SK-N-SH (cell line): ENCODE data around the gene SNRNP25. TPM values are rescaled to one million over a fixed set of nuclear protein-coding genes. Genes with fewer than 3 reads are reported as not detected.

ENCODE experiments used
- CTCF ChIA-PET: fragments of 300-600, 350-600 bp; formaldehyde crosslinking; extraction: SDS; loops from one replicate; lab custom pipeline; 2021; lab: Yijun Ruan, JAX
- POLR2A ChIA-PET: fragments of 350-600 bp; sonication (Branson Sonifier 250); formaldehyde crosslinking; extraction: SDS; loops from one replicate; lab custom pipeline; 2020; ENCODE audit warnings: antibody characterized with exemption, inconsistent platforms; lab: Yijun Ruan, JAX
- DNase-seq: peaks from one replicate; pipeline ENCODE4 v3.0.0; 2012
- H2AFZ ChIP-seq: fragments of 200-600 bp; sonication (generic); 2 replicates; pipeline ENCODE4 v1.8.1; 2016; ENCODE audit warnings: antibody characterized with exemption, mild to moderate bottlenecking, low read depth
- H3F3A ChIP-seq: fragments of 200-600 bp; sonication (generic); replicated peaks from 2 replicates; pipeline ENCODE3; 2016; ENCODE audit warnings: antibody characterized with exemption, mild to moderate bottlenecking; ENCODE audit not compliant: insufficient read depth
- H3K27ac ChIP-seq, 2 experiments: fragments of 200-500 bp in 1 of 2; fragments of 200-600 bp in 1 of 2; sonication (Bioruptor generic) in 1 of 2; sonication (generic), shearing (Covaris generic) in 1 of 2; 2 replicates each; pipeline versions ENCODE4 v1.5.1 to v1.6.1; 2014 to 2016; ENCODE audit warnings: low read depth in 2 of 2, inconsistent platforms in 1 of 2, low read length in 1 of 2, mild to moderate bottlenecking in 1 of 2, mixed read lengths in 1 of 2
- H3K27me3 ChIP-seq: fragments of 200-600 bp; sonication (generic), shearing (Covaris generic); 2 replicates; pipeline ENCODE4 v1.6.1; 2016; ENCODE audit warnings: mixed run types; ENCODE audit not compliant: insufficient read depth
- H3K36me3 ChIP-seq, 2 experiments: fragments of 200-500 bp in 1 of 2; fragments of 200-600 bp in 1 of 2; sonication (Bioruptor generic) in 1 of 2; sonication (generic) in 1 of 2; replicated peaks in 1 of 2; 2 replicates each; pipeline versions ENCODE3 to v1.5.1; 2014 to 2016; ENCODE audit warnings: low read length in 1 of 2, mild to moderate bottlenecking in 1 of 2; ENCODE audit not compliant: insufficient read depth in 2 of 2, control insufficient read depth in 1 of 2
- H3K4me1 ChIP-seq, 2 experiments: fragments of 200-500 bp in 1 of 2; fragments of 200-600 bp in 1 of 2; sonication (Bioruptor generic) in 1 of 2; sonication (generic), shearing (Covaris generic) in 1 of 2; 2 replicates each; pipeline versions ENCODE4 v1.5.1 to v1.6.1; 2014 to 2016; ENCODE audit warnings: low read depth in 1 of 2, low read length in 1 of 2, mixed run types in 1 of 2; ENCODE audit not compliant: insufficient read depth in 2 of 2, control insufficient read depth in 1 of 2
- H3K4me2 ChIP-seq: fragments of 200-600 bp; sonication (generic), shearing (Covaris generic); 2 replicates; pipeline ENCODE4 v1.6.1; 2017; ENCODE audit warnings: mixed run types
- H3K4me3 ChIP-seq, 2 experiments: fragments of 200-500 bp in 1 of 2; fragments of 200-600 bp in 1 of 2; sonication (Bioruptor generic) in 1 of 2; sonication (generic), shearing (Covaris generic) in 1 of 2; 2 replicates each; pipeline versions ENCODE4 v1.5.1 to v1.8.1; 2014 to 2016; ENCODE audit warnings: low read depth in 2 of 2, inconsistent platforms in 1 of 2, low read length in 1 of 2, mild to moderate bottlenecking in 1 of 2, mixed read lengths in 1 of 2, moderate library complexity in 1 of 2
- H3K79me2 ChIP-seq: fragments of 200-600 bp; sonication (generic); 2 replicates; pipeline ENCODE4 v1.8.1; 2017; ENCODE audit warnings: mild to moderate bottlenecking; ENCODE audit not compliant: insufficient read depth
- H3K9ac ChIP-seq: fragments of 200-600 bp; sonication (generic); 2 replicates; pipeline ENCODE4 v1.6.1; 2017; ENCODE audit warnings: mixed run types
- H3K9me2 ChIP-seq: fragments of 200-600 bp; sonication (generic); 2 replicates; pipeline ENCODE4 v1.6.1; 2017; ENCODE audit warnings: mixed run types
- H3K9me3 ChIP-seq: fragments of 200-600 bp; sonication (generic); 2 replicates; pipeline ENCODE4 v1.6.1; 2017; ENCODE audit warnings: mixed run types, mild to moderate bottlenecking, moderate library complexity
- H4K20me1 ChIP-seq: fragments of 200-600 bp; sonication (generic); 2 replicates; pipeline ENCODE4 v1.6.1; 2017; ENCODE audit warnings: mild to moderate bottlenecking, mixed run types; ENCODE audit not compliant: insufficient read depth
- CHD2 ChIP-seq: fragments of 150-350 bp; IDR thresholded peaks from 2 replicates; pipeline ENCODE4 v1.6.1; 2018; ENCODE audit warnings: low read length; ENCODE audit not compliant: partially characterized antibody
- ELF1 ChIP-seq: IDR thresholded peaks from 2 replicates; pipeline ENCODE4 v1.4.0; 2012
- FOSL2 ChIP-seq: IDR thresholded peaks from 2 replicates; pipeline ENCODE4 v1.4.0; 2012; ENCODE audit warnings: low read depth, mild to moderate bottlenecking, moderate library complexity, borderline replicate concordance
- FOXJ3 ChIP-seq: sonication (generic); formaldehyde crosslinking; IDR thresholded peaks from 2 replicates; pipeline ENCODE4 v1.5.1; 2020; ENCODE audit warnings: mild to moderate bottlenecking, missing genetic modification reagents
- FOXM1 ChIP-seq: IDR thresholded peaks from 2 replicates; pipeline ENCODE4 v1.4.0; 2012; ENCODE audit warnings: low read depth, mild to moderate bottlenecking
- GABPA ChIP-seq: IDR thresholded peaks from 2 replicates; pipeline ENCODE4 v1.4.0; 2012; ENCODE audit warnings: low read depth, mild to moderate bottlenecking
- GATA2 ChIP-seq: sonication (generic); formaldehyde crosslinking; IDR thresholded peaks from 2 replicates; pipeline ENCODE4 v1.5.0; 2020; ENCODE audit warnings: mild to moderate bottlenecking, missing genetic modification reagents
- MAX ChIP-seq: IDR thresholded peaks from 2 replicates; pipeline ENCODE4 v1.4.0; 2012; ENCODE audit warnings: low read depth
- NFIC ChIP-seq: IDR thresholded peaks from 2 replicates; pipeline ENCODE4 v1.4.0; 2012; ENCODE audit warnings: borderline replicate concordance
- RAD21 ChIP-seq: IDR thresholded peaks from 2 replicates; pipeline ENCODE4 v1.6.1; 2012; ENCODE audit warnings: mild to moderate bottlenecking, low read length
- RCOR1 ChIP-seq: fragments of 150-350 bp; IDR thresholded peaks from 2 replicates; pipeline ENCODE4 v1.6.1; 2017; ENCODE audit warnings: antibody characterized with exemption, low read length
- RFX5 ChIP-seq: IDR thresholded peaks from 2 replicates; pipeline ENCODE4 v1.6.1; 2012; ENCODE audit warnings: mild to moderate bottlenecking, improper control_type of control experiment, low read length
- RXRA ChIP-seq: IDR thresholded peaks from 2 replicates; pipeline ENCODE4 v1.4.0; 2012; ENCODE audit warnings: low read depth, mild to moderate bottlenecking, borderline replicate concordance
- SMC3 ChIP-seq: IDR thresholded peaks from 2 replicates; pipeline ENCODE4 v1.6.1; 2012; ENCODE audit warnings: low read depth, low read length, improper control_type of control experiment
- TCF12 ChIP-seq: IDR thresholded peaks from 2 replicates; pipeline ENCODE4 v1.4.0; 2012
- TEAD4 ChIP-seq: IDR thresholded peaks from 2 replicates; pipeline ENCODE4 v1.4.0; 2012; ENCODE audit warnings: mild to moderate bottlenecking, borderline replicate concordance; ENCODE audit not compliant: insufficient read depth
- ZBTB33 ChIP-seq: IDR thresholded peaks from 2 replicates; pipeline ENCODE4 v1.4.0; 2012; ENCODE audit warnings: low read depth, borderline replicate concordance
- WGBS: methylation state at CpG from one replicate; pipeline ENCODE4 v1.1.6; 2017; ENCODE audit warnings: low lambda C conversion rate; 5-methylcytosine and 5-hydroxymethylcytosine counted together
- polyA plus RNA-seq, 3 experiments: library from polyadenylated mRNA; depleted of rRNA; stranded (reverse); fragments of >200 nt; gene quantifications; 2 replicates each; pipeline ENCODE4 v1.2.3, GENCODE V29; 2012
- TF ChIP-seq, protein P1 (sequence below): fragments of 150-350 bp; IDR thresholded peaks from 2 replicates; pipeline ENCODE4 v1.6.1; 2017; ENCODE audit warnings: antibody characterized with exemption, low read length, low read depth, borderline replicate concordance
- TF ChIP-seq, protein P2 (sequence below): IDR thresholded peaks from 2 replicates; pipeline ENCODE4; 2012
- TF ChIP-seq, protein P3 (sequence below): fragments of 200-600 bp; sonication (generic); IDR thresholded peaks from 2 replicates; pipeline ENCODE4 v1.6.1; 2017; ENCODE audit warnings: antibody characterized with exemption, mild to moderate bottlenecking, moderate library complexity

SNRNP25 gene
- polyA plus RNA-seq, 1 of the 3 experiments (the other 2 are of a cell fraction): 73.4 TPM

DNA sequence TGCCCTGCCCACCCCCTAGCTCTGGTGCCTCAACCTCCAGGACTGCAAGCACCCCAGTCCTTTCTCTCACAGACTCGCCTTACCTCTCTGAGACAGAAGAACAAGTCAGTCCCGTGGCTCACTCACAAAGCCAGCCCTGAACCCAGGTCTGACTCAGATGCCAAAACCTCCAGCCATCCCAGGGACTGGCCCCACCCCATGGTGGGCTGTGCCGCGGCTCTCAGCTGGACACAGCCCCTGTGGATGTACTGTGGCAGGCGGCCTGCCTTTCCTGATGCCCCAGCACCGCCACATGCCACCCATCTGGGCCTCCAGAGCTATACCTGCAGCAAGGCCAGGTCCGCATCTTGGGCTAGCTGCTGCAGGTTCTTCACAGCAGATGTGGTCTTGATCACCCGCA, 44.2 kb downstream of the SNRNP25 start:
- ChIA-PET CTCF (interaction anchor here (0.7 to 27.8 kb wide), 11 partner anchors 9 to 264 kb away, joined by 3 to 793 read pairs (median 14); partner anchors contain the start of genes HBM, MPG and RHBDF1), POLR2A (interaction anchor here (1.2 kb wide), 1 partner anchor 19 kb away, joined by 3 read pairs; the partner anchor contains the start of gene MPG)
- H4K20me1 ChIP-seq: peaks cover 9% of the 10 kb centered on the region; the same call in 1 of the 2 replicates
- peaks cover 0 to 4% of the 10 kb centered on the region in 2 experiments for H3K36me3 ChIP-seq
- H3K4me3 ChIP-seq: no peak overlapping the region
- H3K9me3 ChIP-seq: no peaks in the 10 kb centered on the region
- peaks cover 0 to 4% of the 10 kb centered on the region in 2 experiments; a peak in 1 of 4 replicates for H3K4me1 ChIP-seq
- DNase-seq: no peak
- H3F3A ChIP-seq: peaks cover 8% of the 10 kb centered on the region
- TF ChIP-seq FOSL2 (no peak), CHD2 (no peak), GABPA (no peak)
- H3K27me3 ChIP-seq: no peaks in the 10 kb centered on the region
- 84% methylated on average over 7 of the region's 8 CpGs for WGBS
- no peak overlapping the region for H3K9ac ChIP-seq
- H3K4me2 ChIP-seq: no peak overlapping the region
- no peak overlapping the region for H2AFZ ChIP-seq
- H3K9me2 ChIP-seq: no peaks in the 10 kb centered on the region
- H3K27ac ChIP-seq: no peak overlapping the region
- H3K79me2 ChIP-seq: no peaks in the 10 kb centered on the region

GRCh38 chr16:100989-101388, 47.4 kb downstream of the SNRNP25 start:
- WGBS: 98% methylated on average over 3 of the region's 5 CpGs
- H3K79me2 ChIP-seq: no peaks in the 10 kb centered on the region
- H3F3A ChIP-seq: peaks cover 8% of the 10 kb centered on the region
- TF ChIP-seq RFX5 (no peak), MAX (no peak), RCOR1 (no peak), GATA2 (no peak), RAD21 (no peak), FOXM1 (no peak), RXRA (no peak), SMC3 (no peak), TCF12 (no peak), GABPA (no peak), FOXJ3 (no peak), ELF1 (no peak), ZBTB33 (no peak), NFIC (no peak), TEAD4 (no peak)
- TF ChIP-seq, protein P1, sequence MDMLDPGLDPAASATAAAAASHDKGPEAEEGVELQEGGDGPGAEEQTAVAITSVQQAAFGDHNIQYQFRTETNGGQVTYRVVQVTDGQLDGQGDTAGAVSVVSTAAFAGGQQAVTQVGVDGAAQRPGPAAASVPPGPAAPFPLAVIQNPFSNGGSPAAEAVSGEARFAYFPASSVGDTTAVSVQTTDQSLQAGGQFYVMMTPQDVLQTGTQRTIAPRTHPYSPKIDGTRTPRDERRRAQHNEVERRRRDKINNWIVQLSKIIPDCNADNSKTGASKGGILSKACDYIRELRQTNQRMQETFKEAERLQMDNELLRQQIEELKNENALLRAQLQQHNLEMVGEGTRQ: no peak
- TF ChIP-seq, protein P2, sequence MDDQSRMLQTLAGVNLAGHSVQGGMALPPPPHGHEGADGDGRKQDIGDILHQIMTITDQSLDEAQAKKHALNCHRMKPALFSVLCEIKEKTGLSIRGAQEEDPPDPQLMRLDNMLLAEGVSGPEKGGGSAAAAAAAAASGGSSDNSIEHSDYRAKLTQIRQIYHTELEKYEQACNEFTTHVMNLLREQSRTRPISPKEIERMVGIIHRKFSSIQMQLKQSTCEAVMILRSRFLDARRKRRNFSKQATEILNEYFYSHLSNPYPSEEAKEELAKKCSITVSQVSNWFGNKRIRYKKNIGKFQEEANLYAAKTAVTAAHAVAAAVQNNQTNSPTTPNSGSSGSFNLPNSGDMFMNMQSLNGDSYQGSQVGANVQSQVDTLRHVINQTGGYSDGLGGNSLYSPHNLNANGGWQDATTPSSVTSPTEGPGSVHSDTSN: no peak
- TF ChIP-seq, protein P3, sequence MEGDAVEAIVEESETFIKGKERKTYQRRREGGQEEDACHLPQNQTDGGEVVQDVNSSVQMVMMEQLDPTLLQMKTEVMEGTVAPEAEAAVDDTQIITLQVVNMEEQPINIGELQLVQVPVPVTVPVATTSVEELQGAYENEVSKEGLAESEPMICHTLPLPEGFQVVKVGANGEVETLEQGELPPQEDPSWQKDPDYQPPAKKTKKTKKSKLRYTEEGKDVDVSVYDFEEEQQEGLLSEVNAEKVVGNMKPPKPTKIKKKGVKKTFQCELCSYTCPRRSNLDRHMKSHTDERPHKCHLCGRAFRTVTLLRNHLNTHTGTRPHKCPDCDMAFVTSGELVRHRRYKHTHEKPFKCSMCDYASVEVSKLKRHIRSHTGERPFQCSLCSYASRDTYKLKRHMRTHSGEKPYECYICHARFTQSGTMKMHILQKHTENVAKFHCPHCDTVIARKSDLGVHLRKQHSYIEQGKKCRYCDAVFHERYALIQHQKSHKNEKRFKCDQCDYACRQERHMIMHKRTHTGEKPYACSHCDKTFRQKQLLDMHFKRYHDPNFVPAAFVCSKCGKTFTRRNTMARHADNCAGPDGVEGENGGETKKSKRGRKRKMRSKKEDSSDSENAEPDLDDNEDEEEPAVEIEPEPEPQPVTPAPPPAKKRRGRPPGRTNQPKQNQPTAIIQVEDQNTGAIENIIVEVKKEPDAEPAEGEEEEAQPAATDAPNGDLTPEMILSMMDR: no peak
- no peaks in the 10 kb centered on the region for H3K9me3 ChIP-seq
- POLR2A ChIA-PET: no interaction called here
- no peaks in the 10 kb centered on the region for H3K4me1 ChIP-seq
- CTCF ChIA-PET: interaction anchor here (27.8 kb wide), 1 partner anchor 35 kb away, joined by 793 read pairs; the partner anchor contains the start of gene RHBDF1
- H3K9me2 ChIP-seq: no peaks in the 10 kb centered on the region
- H2AFZ ChIP-seq: no peak overlapping the region
- no peak for DNase-seq
- no peak overlapping the region for H3K27ac ChIP-seq
- no peak overlapping the region for H3K4me2 ChIP-seq
- H3K9ac ChIP-seq: no peak overlapping the region
- H4K20me1 ChIP-seq: peaks cover 9% of the 10 kb centered on the region; the same call in 1 of the 2 replicates
- no peak overlapping the region for H3K4me3 ChIP-seq
- H3K36me3 ChIP-seq: peaks cover 0 to 4% of the 10 kb centered on the region in 2 experiments
- no peaks in the 10 kb centered on the region for H3K27me3 ChIP-seq
